AG04449 (cell line): ENCODE data around the gene CDK14.

Experiments used
- CTCF ChIA-PET: fragments of 350-600 bp; formaldehyde crosslinking; extraction: SDS; loops from one replicate; lab custom pipeline; 2021; ENCODE audit warnings: antibody characterized with exemption; lab: Yijun Ruan, JAX
- POLR2A ChIA-PET: fragments of 400-600, 350-600 bp; formaldehyde crosslinking; extraction: SDS; loops from one replicate; lab custom pipeline; 2020; ENCODE audit warnings: antibody characterized with exemption, inconsistent platforms; lab: Yijun Ruan, JAX
- DNase-seq: peaks from one replicate; pipeline ENCODE4 v3.0.0-alpha.2; 2010; ENCODE audit warnings: low read depth, low spot score
- H3K4me3 ChIP-seq: 2 replicates; pipeline ENCODE4 v1.5.1; 2011; ENCODE audit warnings: low read depth, mild to moderate bottlenecking, control low read depth, low read length
- CTCF ChIP-seq: IDR thresholded peaks from one replicate; pipeline ENCODE4 v1.5.1; 2011; ENCODE audit warnings: mild to moderate bottlenecking, moderate library complexity, low read length, control low read depth, inconsistent platforms; ENCODE audit not compliant: insufficient read depth; ENCODE audit errors: missing control alignments

CDK14 gene

DNA sequence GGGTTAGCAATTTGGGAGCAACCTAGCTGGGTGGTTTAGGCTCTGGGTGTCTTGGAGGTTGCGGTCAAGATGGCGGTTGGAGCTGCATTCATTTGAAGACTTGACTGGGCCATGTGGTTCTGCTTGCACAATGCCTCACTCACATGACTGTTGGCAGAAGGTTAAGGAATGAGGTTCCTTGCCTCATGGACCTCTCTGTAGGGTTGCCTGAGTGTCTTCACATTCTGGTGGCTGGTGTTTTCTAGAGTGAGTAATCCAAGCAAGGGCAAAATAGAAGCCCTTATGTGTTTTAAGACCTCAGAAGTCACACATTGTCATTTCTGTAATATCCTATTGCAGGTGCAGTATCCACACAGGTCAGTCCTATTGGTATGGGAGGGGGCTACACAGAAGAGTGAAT lies 52.0 kb downstream of the CDK14 start:
- TF ChIP-seq CTCF, result no peak
- ChIA-PET POLR2A (no interaction called here), CTCF (no interaction called here)
- H3K4me3 ChIP-seq, result no peak overlapping the region
- DNase-seq, result no peak

DNA sequence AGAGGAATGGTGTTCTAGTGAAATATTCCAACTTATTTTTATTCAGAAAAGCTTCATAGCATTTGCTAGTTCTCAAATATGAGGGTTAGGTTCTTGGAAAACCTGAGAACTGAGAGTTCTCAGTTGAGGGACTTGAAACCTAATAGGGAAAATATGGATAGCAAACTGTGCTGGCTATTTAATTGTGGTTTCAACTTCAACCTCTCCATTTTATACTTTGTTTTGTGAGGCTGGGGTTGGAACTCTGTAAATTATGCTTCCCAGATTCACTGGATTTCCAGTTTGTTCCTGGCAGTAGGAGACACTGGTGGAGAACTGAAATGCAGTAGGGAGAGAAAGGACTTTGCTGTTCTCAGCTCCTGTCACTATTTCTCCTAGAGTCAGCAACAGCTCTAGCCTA lies 52.7 kb downstream of the CDK14 start:
- H3K4me3 ChIP-seq, result no peak overlapping the region
- TF ChIP-seq CTCF, result no peak
- DNase-seq, result no peak
- POLR2A ChIA-PET, result no interaction called here
- CTCF ChIA-PET, result no interaction called here

GRCh38 chr7:90654718-90655427 lies 58.8 kb downstream of the CDK14 start:
- DNase-seq, result no peak
- ChIA-PET CTCF (interaction anchor here (1.2 to 2.3 kb wide), 3 partner anchors 17 to 379 kb away, joined by 3 to 15 read pairs (median 5); no protein-coding TSS in a partner anchor), POLR2A (interaction anchor here (0.6 kb wide), 1 partner anchor 57 kb away, joined by 3 read pairs; no protein-coding TSS in a partner anchor)
- no peak overlapping the region for H3K4me3 ChIP-seq
- TF ChIP-seq CTCF, result no peak

GRCh38 chr7:90655566-90655965 lies 59.4 kb downstream of the CDK14 start:
- ChIA-PET CTCF (interaction anchor here (1.2 to 2.3 kb wide), 3 partner anchors 17 to 379 kb away, joined by 3 to 15 read pairs (median 5); no protein-coding TSS in a partner anchor), POLR2A (interaction anchor here (0.6 kb wide), 1 partner anchor 58 kb away, joined by 3 read pairs; no protein-coding TSS in a partner anchor)
- DNase-seq, result peak; percentile 71
- no peak overlapping the region for H3K4me3 ChIP-seq
- TF ChIP-seq CTCF, result no peak

DNA sequence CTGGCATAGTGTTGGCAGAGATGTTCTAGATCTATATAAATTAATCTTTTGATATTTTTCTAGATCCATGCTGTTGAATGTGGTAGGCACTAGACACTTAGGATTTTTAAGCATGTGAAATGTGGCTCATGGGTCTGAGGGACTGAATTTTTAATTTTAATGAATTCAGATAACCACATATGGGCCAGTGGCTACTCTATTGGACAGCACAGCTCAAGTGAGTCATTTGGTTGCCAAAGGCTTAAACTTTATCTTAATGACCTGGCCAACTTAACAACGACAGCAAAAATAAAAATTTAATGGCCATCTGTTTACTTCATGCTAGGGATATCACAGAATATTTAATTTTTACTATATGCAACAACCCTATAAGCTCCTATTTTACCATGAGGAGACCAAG lies 61.4 kb downstream of the CDK14 start:
- CTCF ChIA-PET, result interaction anchor here (1.0 kb wide), 1 partner anchor 377 kb away, joined by 3 read pairs; no protein-coding TSS in a partner anchor
- no peak overlapping the region for H3K4me3 ChIP-seq

More for the DNA sequence above, 61.4 kb downstream of the CDK14 start:
- no peak for TF ChIP-seq CTCF
- POLR2A ChIA-PET, result no interaction called here
- DNase-seq, result no peak
